HCT116 (cell line): ENCODE data around the gene CDK10.

ENCODE experiments used
- MAX ChIP-seq: IDR thresholded peaks from 2 replicates; pipeline ENCODE4 v1.6.1; 2012
- YY1 ChIP-seq: IDR thresholded peaks from 2 replicates; pipeline ENCODE4 v1.6.1; 2011; ENCODE audit warnings: low read length, low read depth, moderate library complexity, mild to moderate bottlenecking; ENCODE audit not compliant: insufficient replicate concordance; ENCODE audit errors: extremely low read depth

- no peak for TF ChIP-seq MAX
- no peak for TF ChIP-seq YY1
These were observed 49.1 kb upstream of the CDK10 start for GRCh38 chr16:89637379-89637778.
